GM15510 (cell line): ENCODE data around the gene SFSWAP.

Source experiments
- POLR2A ChIP-seq: IDR thresholded peaks from 3 replicates; pipeline ENCODE4 v1.6.1; 2011; ENCODE audit warnings: borderline replicate concordance; ENCODE audit not compliant: insufficient read length; ENCODE audit errors: extremely low read depth

SFSWAP gene

DNA sequence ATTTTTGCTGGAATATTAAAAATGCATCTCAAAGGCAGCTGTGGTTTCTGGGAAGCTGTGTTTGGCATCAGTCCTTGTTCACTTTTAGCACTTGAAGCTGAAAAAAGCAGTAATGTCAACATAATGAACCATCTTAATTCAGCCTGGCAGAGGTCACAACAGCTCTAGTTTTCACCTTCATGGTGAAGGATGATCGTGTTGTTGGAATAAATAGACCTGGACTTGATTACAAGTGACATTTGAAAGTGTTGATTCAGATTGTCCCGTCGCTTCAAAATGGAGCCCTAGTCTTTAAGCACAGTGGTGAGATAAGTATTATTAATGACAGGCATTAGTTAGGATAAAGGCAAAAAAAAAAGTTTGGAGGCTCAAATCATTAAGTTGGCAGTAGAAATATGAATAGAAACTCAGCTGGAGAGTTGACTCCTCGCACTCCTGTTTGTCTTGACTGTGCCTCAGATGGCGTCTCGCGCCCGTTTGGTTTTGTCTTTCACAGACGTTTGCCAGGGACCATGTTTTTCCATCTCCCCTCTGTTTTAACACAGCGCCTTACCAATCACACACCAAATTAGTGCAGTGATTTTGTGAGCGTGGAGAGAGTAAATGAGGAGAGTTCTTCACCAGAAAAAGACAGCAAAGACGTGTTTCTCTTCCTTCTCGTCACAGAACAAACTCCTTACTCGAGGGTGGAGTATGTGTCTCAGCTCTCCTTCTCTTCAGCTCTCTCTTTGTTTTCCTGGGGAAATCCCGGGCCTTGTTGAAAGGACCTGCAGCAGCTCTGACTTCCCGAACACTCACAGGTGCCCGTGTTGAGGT is 63.9 kb downstream of the SFSWAP start:
- TF ChIP-seq POLR2A = no peak

DNA sequence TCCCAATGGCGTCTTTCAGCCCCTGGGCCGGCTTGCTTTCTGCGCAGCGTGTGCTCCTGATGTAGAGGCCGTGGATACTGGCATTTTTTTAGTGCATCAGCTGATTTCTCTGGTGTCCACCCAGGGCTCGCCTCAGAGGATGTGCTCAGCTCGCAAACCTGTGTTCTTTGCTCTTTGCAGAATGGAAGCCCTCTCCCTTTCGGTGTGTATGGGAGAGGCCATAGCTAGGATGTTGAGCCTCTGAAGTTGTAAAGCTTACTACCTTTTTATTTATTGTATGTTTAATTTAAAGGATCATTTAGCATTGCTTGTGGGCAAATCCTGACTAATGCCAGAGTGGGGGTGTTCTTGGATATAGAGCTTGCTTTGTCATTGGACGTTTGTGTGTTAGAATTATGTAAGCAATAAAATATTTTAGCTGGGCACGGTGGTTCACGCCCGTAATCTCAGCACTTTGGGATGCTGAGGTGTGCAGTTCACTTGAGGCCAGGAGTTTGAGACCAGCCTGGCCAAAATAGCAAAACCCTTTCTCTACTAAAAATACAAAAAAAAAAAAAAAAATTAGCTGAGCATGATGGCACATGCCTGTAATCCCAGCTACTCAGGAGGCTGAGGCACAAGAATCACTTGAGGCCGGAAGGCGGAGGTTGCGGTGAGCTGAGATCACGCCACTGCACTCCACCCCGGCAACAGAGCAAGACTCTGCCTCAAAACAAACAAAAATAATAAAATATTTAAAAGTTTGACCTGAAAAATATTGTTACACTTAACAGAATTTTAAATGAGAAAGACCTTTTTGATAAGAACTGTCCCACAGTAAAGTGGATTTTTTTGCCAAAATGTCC is 64.7 kb downstream of the SFSWAP start:
- TF ChIP-seq POLR2A = no peak

DNA sequence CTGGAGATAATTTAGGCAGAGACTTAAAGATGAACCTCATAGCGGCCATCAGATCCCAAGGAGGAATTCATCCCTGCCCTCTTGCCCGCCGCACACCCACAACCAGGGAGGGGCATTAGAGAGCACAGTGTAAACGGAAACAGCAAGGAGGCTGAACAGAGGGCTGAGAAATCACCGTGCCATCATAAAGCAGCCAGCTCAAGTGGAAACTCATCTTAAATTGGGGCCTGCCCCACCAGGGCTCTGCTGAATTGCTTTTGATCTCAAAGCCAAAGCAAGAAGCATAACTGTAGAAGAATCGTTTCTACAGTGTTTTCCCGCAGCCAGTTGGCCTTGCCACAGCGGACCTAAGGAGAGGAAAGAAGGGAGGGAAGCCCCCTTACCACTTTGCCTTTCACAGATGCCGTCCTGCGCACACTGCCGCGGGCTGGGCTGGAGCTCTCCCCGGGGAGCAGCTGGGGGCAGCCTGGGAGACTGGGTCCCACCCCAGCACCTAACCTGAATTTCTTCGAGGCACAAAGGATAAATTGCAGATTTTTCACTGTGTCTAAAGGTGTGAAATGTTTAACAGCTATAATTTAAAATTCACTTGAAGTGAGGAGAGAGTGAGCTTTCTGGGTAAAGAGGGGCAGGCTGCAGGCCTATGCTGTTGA is 65.5 kb downstream of the SFSWAP start:
- TF ChIP-seq POLR2A = no peak

DNA sequence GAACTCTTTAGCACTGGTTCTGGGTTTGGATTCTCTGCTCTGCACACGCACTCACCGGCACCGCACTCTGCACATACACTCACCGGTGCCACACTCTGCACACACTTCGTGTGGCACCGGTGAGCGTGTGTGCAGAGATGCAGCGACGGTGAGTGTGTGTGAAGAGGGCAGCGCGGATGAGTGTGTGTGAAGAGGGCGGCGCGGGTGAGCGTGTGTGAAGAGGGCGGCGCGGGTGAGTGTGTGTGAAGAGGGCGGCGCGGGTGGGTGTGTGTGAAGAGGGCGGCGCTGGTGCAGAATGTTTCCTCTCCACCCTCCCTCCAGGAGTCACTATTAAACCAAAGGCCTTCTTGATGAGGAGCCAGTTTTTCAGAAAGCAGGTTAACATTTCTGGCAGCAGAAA is 68.1 kb downstream of the SFSWAP start:
- TF ChIP-seq POLR2A = no peak

DNA sequence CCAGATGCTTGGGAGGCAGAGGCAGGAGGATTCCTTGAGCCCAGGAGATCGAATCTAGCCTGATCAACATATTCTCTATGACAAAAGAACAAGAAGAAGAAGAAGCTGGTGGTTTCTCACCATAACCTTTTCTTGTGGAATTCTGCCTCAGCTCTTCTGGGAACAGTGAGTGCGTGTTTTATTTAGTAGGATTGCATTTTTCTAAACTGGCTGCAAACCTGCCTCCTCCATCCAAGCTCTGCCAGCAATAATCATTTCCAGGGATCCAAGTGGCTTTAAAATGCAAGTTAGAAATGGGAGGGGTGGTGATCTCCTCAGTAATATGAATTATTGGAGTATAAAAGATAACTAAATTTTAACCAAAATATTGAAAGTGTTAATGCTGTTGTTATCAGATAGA is 71.2 kb downstream of the SFSWAP start:
- TF ChIP-seq POLR2A = no peak

DNA sequence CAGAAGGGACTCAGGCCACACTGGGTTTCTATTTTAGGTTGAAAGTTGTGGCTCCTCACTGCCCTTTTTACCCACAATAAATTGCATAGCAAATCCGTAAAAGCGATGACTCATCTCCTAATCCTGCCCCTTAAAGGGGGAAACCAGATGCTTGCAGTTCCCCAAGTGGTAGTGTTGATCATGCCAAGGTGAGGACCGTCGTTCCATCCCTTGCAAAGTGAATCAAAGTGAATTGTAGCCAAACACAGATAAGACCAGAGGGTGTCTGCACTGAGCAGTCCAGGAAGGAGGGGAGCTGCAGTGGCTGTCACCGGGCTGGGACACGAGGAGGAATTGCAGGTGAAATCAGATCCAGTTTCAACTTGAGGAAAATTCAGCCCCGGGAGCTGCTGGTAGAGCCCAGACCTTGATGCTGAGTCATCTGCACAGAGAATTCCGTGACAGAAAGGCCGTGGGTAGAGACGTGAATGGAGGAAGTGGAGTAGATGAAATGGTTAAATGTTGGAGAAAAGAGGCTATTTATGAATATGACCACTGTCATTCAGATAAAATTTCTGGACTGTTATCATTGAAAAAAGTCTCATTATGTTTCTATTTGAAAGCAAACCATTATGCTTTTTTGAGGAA is 73.1 kb downstream of the SFSWAP start:
- no peak for TF ChIP-seq POLR2A

DNA sequence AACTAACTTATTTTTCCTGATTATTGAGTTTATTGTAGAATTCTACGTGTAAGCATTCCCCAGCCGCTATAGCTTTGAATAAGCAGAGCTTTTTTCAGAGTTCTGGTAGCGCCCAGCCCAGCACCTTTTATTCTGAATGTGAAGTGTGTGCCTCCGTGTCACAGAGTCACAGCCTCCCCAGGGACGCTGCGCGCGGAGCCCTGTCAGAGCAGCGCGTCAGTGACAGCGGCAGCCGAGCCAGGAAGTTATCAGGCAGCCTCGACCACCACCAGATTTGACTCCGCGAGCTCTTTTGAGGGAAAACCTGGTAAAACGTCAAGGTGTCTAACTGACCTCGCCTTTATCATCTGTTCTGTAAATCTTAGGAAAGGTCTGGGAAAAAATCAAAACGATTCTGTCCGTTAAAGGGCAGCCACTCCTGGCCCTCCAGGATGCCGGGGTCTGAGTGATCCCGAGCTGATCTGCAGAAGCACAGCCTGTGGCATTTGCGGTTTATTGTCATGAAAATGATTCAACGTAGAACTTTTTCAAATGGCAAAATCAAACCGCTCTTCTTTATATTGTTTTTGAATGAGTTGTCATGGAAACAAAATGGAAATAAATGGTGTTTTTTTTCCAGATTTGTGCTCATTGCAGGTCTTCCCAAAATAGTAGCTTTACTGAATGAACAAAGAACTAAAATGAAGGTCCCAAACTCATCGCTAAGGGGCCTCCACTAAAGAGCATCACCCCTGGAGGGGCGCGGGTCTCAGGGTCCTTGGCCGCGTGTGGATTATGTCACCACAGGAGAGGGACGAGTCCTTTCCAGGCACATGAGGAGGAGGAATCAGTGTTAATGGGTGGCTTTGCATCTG is 74.2 kb downstream of the SFSWAP start:
- no peak for TF ChIP-seq POLR2A

DNA sequence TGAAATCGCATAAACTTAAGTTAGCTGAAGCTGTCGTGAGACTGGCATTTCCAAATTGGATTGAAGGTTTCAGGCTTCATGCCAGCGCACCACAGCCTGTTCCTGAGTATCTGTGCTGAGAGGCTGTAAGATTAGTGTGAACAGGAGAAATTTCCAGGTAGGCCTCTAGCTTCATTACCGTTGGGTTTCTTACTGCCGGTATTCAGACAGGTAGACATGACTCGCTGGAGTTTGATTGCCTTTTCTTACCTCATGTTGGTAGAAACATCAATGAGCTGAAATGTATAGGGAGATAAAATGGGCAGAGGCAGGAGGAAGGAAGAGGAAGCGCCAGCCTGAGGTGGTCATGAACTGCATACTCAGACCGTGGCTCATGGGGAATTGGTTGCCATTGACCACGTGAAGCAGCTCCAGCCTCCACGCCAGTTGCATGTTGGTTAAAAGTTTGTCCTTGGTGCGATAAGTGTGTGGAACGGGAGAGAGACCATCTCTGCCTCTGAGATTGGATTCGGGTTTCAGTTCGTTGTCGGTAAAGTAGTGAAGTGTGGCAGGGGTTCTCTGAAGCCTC is 75.0 kb downstream of the SFSWAP start:
- TF ChIP-seq POLR2A = no peak

DNA sequence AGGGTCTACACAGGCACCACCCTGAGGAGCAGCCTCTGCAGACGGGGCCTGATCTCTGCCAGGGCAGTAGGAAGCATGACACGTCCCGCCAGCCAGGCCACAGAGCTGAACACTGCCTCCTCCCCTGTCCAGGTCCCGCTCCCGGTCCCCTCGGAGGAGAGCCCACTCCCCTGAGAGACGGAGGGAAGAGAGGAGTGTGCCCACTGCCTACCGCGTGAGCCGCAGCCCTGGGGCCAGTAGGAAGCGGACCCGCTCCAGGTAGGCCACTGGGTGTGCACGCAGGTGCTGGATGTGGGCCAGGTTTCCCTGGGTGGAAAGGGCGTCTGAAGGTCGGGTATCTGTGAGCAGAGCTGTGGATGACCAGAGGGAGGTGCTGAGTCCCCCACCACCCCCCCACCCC is 75.4 kb downstream of the SFSWAP start:
- no peak for TF ChIP-seq POLR2A

DNA sequence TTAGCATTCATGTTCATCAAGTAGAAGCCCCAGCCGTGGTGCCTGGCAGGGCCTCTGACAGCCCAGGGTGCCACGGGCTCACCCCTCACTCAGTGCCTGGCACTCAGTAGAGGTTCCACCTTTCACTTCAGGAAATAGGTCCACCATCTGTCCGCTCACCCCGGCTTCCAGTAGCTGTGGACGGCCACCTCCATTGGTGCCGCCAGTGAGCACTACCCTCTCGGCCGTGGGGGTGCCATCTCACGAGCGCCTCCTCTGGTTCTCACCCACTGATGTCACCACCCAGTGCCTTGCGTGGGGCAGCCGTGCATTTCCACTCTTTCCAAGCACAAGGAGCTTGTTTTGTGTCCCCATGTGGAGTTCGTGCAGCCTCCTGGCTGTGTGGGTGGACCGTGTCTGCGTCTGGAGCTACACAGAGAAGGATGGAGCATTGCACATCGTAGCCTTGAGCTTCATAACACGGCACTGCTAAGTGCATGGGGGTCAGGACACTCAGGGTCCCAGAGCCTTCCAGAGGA is 76.3 kb downstream of the SFSWAP start:
- TF ChIP-seq POLR2A = no peak

DNA sequence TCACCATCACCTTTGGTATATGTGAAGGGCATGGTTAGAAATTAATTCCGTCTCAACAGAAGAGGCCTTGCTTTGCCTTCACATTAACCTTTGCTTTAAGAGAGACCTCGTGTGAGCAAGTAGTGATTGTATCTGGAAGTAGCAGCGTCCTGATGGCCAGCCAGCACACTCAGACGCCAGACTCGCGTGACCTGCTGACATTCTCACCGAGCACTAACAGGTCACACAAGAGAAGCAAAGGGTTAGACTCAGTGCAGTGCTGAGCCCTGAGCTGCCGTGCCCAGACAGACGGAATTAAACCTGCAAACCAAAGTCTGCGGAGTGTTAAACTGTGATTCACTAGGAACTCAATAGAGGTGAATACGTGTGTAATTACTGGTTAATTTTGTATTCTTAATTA is 77.2 kb downstream of the SFSWAP start:
- no peak for TF ChIP-seq POLR2A

DNA sequence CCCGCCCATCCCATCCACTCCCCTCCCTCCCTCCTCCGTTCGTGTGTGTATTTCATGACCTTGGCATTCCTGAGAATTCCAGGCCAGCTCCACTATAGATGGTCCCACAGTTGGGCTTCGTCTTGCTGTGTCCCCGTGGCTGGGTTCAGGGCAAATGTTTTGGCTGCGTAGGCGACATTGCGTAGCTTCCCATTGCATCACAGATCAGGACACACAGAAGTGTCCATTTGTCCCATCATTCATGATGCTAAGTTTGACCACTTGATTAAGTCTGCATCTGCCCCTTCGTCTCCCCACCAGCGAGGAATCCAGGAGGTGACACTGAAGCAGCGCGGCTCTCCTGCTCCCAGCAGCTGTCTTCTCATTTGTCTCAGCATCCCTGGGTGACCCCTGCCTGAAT is 78.7 kb downstream of the SFSWAP start:
- no peak for TF ChIP-seq POLR2A

DNA sequence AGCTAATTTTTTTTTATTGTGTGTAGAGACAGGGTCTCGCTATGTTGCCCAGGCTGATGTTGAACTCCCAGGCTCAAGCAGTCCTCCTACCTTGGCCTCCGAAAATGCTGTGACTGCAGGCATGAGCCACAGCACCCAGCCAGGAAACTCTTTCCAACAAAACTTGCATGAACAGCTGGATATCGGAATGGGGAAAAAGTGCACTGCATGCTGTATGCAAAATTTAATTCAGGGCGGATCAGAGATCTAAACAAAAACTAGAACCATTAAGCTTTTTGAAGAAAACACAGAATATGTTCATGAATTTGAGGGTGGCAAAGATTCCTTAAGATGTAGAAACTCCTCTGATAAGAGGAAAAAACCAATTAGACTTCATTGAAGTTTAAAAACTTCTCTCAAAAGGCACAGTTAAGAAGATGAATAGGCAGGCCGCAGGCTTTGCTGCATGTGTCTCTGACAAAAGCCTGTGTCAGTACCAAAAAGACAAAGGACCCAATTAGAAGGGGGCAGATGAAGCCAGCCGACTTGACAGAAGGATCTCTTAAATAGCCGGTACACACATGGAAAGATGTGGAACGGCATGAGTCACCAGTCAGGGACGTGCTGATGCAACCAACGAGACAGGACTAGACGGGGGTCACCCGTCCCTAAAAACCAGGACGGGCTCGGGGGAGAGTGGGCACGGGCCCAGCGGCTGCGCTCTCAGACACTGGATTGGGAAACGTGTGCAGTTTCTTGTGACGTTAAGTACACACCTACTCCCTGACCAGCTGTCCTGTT is 82.5 kb downstream of the SFSWAP start:
- no peak for TF ChIP-seq POLR2A
